ENCODE measurements around the gene ACR. TPM values are rescaled to one million over a fixed set of nuclear protein-coding genes. Genes with fewer than 3 reads are reported as not detected.
"Not testable (repeated sequence)": the region's sequence is repeated elsewhere in the genome, so short reads cannot be mapped to it uniquely, and the experiment has no call there.

Gene ACR
- total RNA-seq, 1 experiment from 2014 or later, result not detected

DNA sequence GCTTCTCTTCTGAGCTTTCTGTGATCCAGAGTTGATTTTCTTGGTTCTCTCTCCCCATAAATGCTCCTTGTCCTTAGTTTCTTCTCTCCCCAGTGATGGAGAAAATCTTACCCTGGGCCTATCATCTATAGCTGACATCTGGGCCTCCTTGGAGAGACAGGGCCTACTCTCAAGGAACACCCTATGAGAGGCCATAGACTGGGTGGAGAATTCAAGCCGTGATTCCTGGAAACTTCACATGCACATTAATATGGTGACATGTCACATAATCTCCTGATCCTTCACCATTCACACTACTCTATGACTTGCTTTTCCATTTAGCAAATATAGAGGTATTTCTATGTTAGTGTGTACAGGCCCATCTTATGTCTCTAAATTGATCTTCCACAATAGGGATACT lies 9.5 kb downstream of the ACR start:
- H4K20me1 ChIP-seq (ENCODE audit: insufficient read depth); H3K27ac ChIP-seq; H3K4me2 ChIP-seq; H3K4me1 ChIP-seq (replicated peaks; ENCODE audit: insufficient read depth); H3K9me3 ChIP-seq (ENCODE audit: insufficient read depth, low read depth); H3K4me3 ChIP-seq; DNase-seq; H3F3A ChIP-seq (ENCODE audit: insufficient read depth, low read depth); H3K79me2 ChIP-seq (ENCODE audit: low read depth); POLR2A ChIA-PET (ENCODE audit: unreplicated experiment); H3K9me2 ChIP-seq (ENCODE audit: insufficient read depth); BruUV-seq (replicated peaks); intact Hi-C loops (cut with micrococcal nuclease; ENCODE audit: unreplicated experiment); CTCF ChIA-PET; H2AFZ ChIP-seq; H3K36me3 ChIP-seq (ENCODE audit: low read depth): not testable (repeated sequence)
- peaks cover 39% of the 10 kb centered on the region for H3K27me3 ChIP-seq (ENCODE audit: insufficient read depth, low read depth)

DNA sequence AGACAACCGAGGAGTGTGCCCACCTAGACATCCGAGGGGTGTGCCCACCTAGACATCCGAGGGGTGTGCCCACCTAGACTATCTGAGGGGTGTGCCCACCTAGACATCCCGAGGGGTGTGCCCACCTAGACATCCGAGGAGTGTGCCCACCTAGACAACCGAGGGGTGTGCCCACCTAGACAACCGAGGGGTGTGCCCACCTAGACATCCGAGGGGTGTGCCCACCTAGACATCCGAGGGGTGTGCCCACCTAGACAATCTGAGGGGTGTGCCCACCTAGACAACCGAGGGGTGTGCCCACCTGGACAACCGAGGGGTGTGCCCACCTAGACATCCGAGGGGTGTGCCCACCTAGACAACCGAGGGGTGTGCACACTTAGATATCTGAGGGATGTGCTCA lies 10.6 kb downstream of the ACR start:
- H3K4me2 ChIP-seq; DNase-seq; H4K20me1 ChIP-seq (ENCODE audit: insufficient read depth); H3F3A ChIP-seq (ENCODE audit: insufficient read depth, low read depth); H2AFZ ChIP-seq; H3K9me3 ChIP-seq (ENCODE audit: insufficient read depth, low read depth); POLR2A ChIA-PET (ENCODE audit: unreplicated experiment); H3K79me2 ChIP-seq (ENCODE audit: low read depth); H3K9me2 ChIP-seq (ENCODE audit: insufficient read depth); H3K4me3 ChIP-seq; H3K27ac ChIP-seq; H3K4me1 ChIP-seq (replicated peaks; ENCODE audit: insufficient read depth); BruUV-seq (replicated peaks); intact Hi-C loops (cut with micrococcal nuclease; ENCODE audit: unreplicated experiment); CTCF ChIA-PET; H3K36me3 ChIP-seq (ENCODE audit: low read depth): not testable (repeated sequence)
- H3K27me3 ChIP-seq (ENCODE audit: insufficient read depth, low read depth), result peaks cover 36% of the 10 kb centered on the region

DNA sequence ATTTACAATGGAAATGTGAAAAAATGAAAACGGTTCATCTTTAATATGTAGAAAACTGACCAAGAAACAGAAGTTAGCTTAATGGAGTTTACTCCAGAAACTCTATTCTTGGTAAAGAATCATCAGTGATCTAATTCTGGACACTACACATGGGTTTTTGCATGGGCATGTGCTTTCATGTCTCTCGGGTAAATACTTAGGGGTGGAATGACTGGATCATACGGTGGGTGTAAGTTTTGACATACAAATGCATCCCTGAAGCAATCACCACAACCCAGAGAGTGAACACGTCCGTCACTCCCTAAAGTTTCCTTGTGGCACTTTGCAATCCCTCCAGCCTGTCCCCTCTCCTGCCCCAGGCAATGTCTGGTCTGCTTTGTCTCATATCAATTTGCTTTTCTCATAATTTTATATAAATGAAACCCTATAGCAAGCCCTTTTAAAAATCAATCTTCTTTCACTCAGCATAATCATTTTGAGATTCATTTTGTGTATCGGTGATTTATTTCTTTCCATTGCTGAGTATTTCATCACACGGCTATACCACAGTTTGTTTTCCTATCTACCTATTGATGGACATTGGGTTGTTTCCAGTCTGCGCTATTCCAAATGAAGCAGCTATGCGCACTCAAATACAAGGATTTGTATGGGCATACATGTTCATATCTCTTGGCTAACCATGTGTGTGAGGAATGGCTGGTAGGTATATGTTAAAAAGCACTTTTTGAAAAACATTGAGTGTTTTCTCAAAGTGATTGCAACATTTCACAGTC lies 11.5 kb downstream of the ACR start:
- BruUV-seq (replicated peaks); H3K27ac ChIP-seq; H2AFZ ChIP-seq; H3K9me3 ChIP-seq (ENCODE audit: insufficient read depth, low read depth); H3K4me3 ChIP-seq; H4K20me1 ChIP-seq (ENCODE audit: insufficient read depth); H3K4me1 ChIP-seq (replicated peaks; ENCODE audit: insufficient read depth); POLR2A ChIA-PET (ENCODE audit: unreplicated experiment); H3K36me3 ChIP-seq (ENCODE audit: low read depth); intact Hi-C loops (cut with micrococcal nuclease; ENCODE audit: unreplicated experiment); CTCF ChIA-PET; H3K79me2 ChIP-seq (ENCODE audit: low read depth); H3K9me2 ChIP-seq (ENCODE audit: insufficient read depth); H3F3A ChIP-seq (ENCODE audit: insufficient read depth, low read depth); DNase-seq; H3K4me2 ChIP-seq: not testable (repeated sequence)
- H3K27me3 ChIP-seq (ENCODE audit: insufficient read depth, low read depth), result peaks cover 37% of the 10 kb centered on the region

DNA sequence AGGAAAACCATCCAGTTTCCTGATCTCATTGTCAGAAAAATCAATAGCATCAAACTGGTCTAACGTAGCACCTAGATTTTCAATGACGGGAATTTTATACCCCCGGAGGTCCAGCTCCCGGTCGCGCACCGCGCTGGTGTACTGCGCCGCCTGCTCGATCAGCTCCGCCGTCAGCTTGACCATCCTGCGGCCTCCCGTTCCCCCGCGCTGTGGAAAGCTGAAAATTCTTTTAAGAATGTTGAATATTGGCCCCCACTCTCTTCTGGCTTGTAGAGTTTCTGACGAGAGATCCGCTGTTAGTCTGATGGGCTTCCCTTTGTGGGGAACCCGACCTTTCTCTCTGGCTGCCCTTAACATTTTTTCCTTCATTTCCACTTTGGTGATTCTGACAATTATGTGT lies 17.2 kb downstream of the ACR start:
- H3K9me3 ChIP-seq (ENCODE audit: insufficient read depth, low read depth); H3K36me3 ChIP-seq (ENCODE audit: low read depth); H2AFZ ChIP-seq; DNase-seq; H3K79me2 ChIP-seq (ENCODE audit: low read depth); H3K27ac ChIP-seq; CTCF ChIA-PET; BruUV-seq (replicated peaks); H3K4me3 ChIP-seq; H3K9me2 ChIP-seq (ENCODE audit: insufficient read depth); H4K20me1 ChIP-seq (ENCODE audit: insufficient read depth); H3K4me2 ChIP-seq; POLR2A ChIA-PET (ENCODE audit: unreplicated experiment); intact Hi-C loops (cut with micrococcal nuclease; ENCODE audit: unreplicated experiment): not testable (repeated sequence)
- Histone ChIP-seq H3K27me3 (ENCODE audit: insufficient read depth, low read depth) (peaks cover 24% of the 10 kb centered on the region), H3F3A (ENCODE audit: insufficient read depth, low read depth) (peaks cover 11% of the 10 kb centered on the region), H3K4me1 (replicated peaks; ENCODE audit: insufficient read depth) (peaks cover 15% of the 10 kb centered on the region)

DNA sequence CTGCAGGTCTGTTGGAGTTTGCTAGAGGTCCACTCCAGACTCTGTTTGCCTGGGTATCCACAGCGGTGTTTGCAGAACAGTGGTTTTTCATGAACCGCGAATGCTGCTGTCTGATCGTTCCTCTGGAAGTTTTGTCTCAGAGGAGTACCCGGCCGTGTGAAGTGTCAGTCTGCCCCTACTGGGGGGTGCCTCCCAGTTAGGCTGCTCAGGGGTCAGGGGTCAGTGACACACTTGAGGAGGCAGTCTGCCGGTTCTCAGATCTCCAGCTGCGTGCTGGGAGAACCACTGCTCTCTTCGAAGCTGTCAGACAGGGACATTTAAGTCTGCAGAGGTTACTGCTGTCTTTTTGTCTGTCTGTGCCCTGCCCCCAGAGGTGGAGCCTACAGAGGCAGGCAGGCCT lies 18.4 kb downstream of the ACR start:
- H3K9me3 ChIP-seq (ENCODE audit: insufficient read depth, low read depth); DNase-seq; H3K4me3 ChIP-seq; H3K27ac ChIP-seq; BruUV-seq (replicated peaks); H4K20me1 ChIP-seq (ENCODE audit: insufficient read depth); H3K36me3 ChIP-seq (ENCODE audit: low read depth); POLR2A ChIA-PET (ENCODE audit: unreplicated experiment); intact Hi-C loops (cut with micrococcal nuclease; ENCODE audit: unreplicated experiment); H3K9me2 ChIP-seq (ENCODE audit: insufficient read depth); CTCF ChIA-PET; H2AFZ ChIP-seq; H3K79me2 ChIP-seq (ENCODE audit: low read depth): not testable (repeated sequence)
- Histone ChIP-seq H3F3A (ENCODE audit: insufficient read depth, low read depth) (peaks cover 15% of the 10 kb centered on the region), H3K4me1 (replicated peaks; ENCODE audit: insufficient read depth) (peaks cover 19% of the 10 kb centered on the region), H3K27me3 (ENCODE audit: insufficient read depth, low read depth) (peaks cover 16% of the 10 kb centered on the region), H3K4me2 (peak overlapping the region; percentile 74; the same call in 1 of the 2 replicates)

Measured in PC-9 (cell line).